DOHH2 (cell line): ENCODE measurements around the gene CAPZA1.

Source experiments
- H3F3A ChIP-seq: fragments of 200-600 bp; sonication (generic), shearing (Covaris generic); 2 replicates; pipeline ENCODE4 v1.6.0; 2016; ENCODE audit warnings: antibody characterized with exemption, mild to moderate bottlenecking; ENCODE audit not compliant: control insufficient read depth, insufficient read depth
- H3K27ac ChIP-seq: fragments of 200-600 bp; sonication (generic); 2 replicates; pipeline ENCODE4 v1.5.1; 2014; ENCODE audit warnings: low read depth, mild to moderate bottlenecking, low read length, moderate library complexity
- H3K27me3 ChIP-seq: fragments of 200-600 bp; sonication (generic); 2 replicates; pipeline ENCODE4 v1.6.1; 2014; ENCODE audit warnings: mild to moderate bottlenecking, low read length, mixed read lengths; ENCODE audit not compliant: control insufficient read depth
- H3K36me3 ChIP-seq: fragments of 200-600 bp; sonication (generic); 2 replicates; pipeline ENCODE4 v1.6.1; 2014; ENCODE audit warnings: mild to moderate bottlenecking, low read length, moderate library complexity, mixed read lengths; ENCODE audit not compliant: control insufficient read depth
- H3K4me1 ChIP-seq: fragments of 200-600 bp; sonication (generic); 2 replicates; pipeline ENCODE4 v1.6.1; 2014; ENCODE audit warnings: mild to moderate bottlenecking, low read length, mixed read lengths; ENCODE audit not compliant: control insufficient read depth
- H3K4me2 ChIP-seq: fragments of 200-600 bp; sonication (generic); 2 replicates; pipeline ENCODE4 v1.6.0; 2014; ENCODE audit warnings: mild to moderate bottlenecking, low read length, moderate library complexity
- H3K4me3 ChIP-seq: fragments of 200-600 bp; sonication (generic); 2 replicates; pipeline ENCODE4 v1.5.1; 2014; ENCODE audit warnings: mild to moderate bottlenecking, low read length, mixed read lengths
- H3K79me2 ChIP-seq: fragments of 200-600 bp; sonication (generic); 2 replicates; pipeline ENCODE4 v1.6.1; 2014; ENCODE audit warnings: mild to moderate bottlenecking, low read length, mixed read lengths; ENCODE audit not compliant: control insufficient read depth
- H3K9me2 ChIP-seq: fragments of 200-600 bp; sonication (generic); replicated peaks from 2 replicates; pipeline ENCODE4 v1.6.1; 2014; ENCODE audit warnings: mild to moderate bottlenecking, low read length, mixed read lengths; ENCODE audit not compliant: control insufficient read depth
- H3K9me3 ChIP-seq: fragments of 200-600 bp; sonication (generic); 2 replicates; pipeline ENCODE4 v1.6.1; 2014; ENCODE audit warnings: antibody characterized with exemption, low read length, mixed read lengths; ENCODE audit not compliant: control insufficient read depth, insufficient read depth
- H4K20me1 ChIP-seq: fragments of 200-600 bp; sonication (generic); 2 replicates; pipeline ENCODE4 v1.6.0; 2014; ENCODE audit warnings: low read depth, mild to moderate bottlenecking, antibody characterized with exemption, low read length, moderate library complexity; ENCODE audit not compliant: control insufficient read depth, insufficient read depth
- CTCF ChIP-seq: fragments of 200-600 bp; sonication (generic); IDR thresholded peaks from one replicate; pipeline ENCODE4 v1.5.1; 2014; ENCODE audit warnings: antibody characterized with exemption, mild to moderate bottlenecking, low read depth, low read length; ENCODE audit not compliant: poor library complexity, severe bottlenecking
- EZH2phosphoT487 ChIP-seq: fragments of 200-600 bp; sonication (generic); IDR thresholded peaks from 2 replicates; pipeline ENCODE4 v1.6.1; 2017; ENCODE audit warnings: borderline replicate concordance, mild to moderate bottlenecking, antibody characterized with exemption, low read length, moderate library complexity, mixed read lengths

The CAPZA1 gene

GRCh38 chr1:112643080-112643479 is 23.4 kb downstream of the CAPZA1 start:
- peaks cover 60% of the 10 kb centered on the region for H3K36me3 ChIP-seq
- peaks cover 7% of the 10 kb centered on the region for H4K20me1 ChIP-seq

GRCh38 chr1:112646225-112646624 is 26.6 kb downstream of the CAPZA1 start:
- Histone ChIP-seq H3K36me3 (peaks cover 83% of the 10 kb centered on the region), H4K20me1 (no peaks in the 10 kb centered on the region; the same call in 1 of the 2 replicates), H3K4me2 (no peak overlapping the region), H3K79me2 (peaks cover 97% of the 10 kb centered on the region), H3K27me3 (no peaks in the 10 kb centered on the region), H3K9me2 (no peaks in the 10 kb centered on the region), H3K4me1 (0 out of 2 replicates have a peak, but pooled peaks cover 3% of the 10 kb centered on the region), H3K9me3 (no peaks in the 10 kb centered on the region), H3K4me3 (no peak overlapping the region), H3F3A (peaks cover 7% of the 10 kb centered on the region), H3K27ac (no peak overlapping the region)
- TF ChIP-seq EZH2phosphoT487 (no peak), CTCF (no peak)

More at GRCh38 chr1:112643080-112643479, 23.4 kb downstream of the CAPZA1 start:
- Histone ChIP-seq H3K9me3 (no peaks in the 10 kb centered on the region), H3K4me2 (no peak overlapping the region), H3K4me3 (no peak overlapping the region), H3F3A (peaks cover 6% of the 10 kb centered on the region; the same call in 1 of the 2 replicates), H3K27ac (no peak overlapping the region), H3K27me3 (no peaks in the 10 kb centered on the region), H3K4me1 (0 out of 2 replicates have a peak, but pooled peaks cover 3% of the 10 kb centered on the region), H3K79me2 (peaks cover 90% of the 10 kb centered on the region), H3K9me2 (no peaks in the 10 kb centered on the region)
- TF ChIP-seq CTCF (no peak), EZH2phosphoT487 (no peak)

- no peaks in the 10 kb centered on the region for H3K27me3 ChIP-seq
- no peak overlapping the region for H3K27ac ChIP-seq
- H3K4me2 ChIP-seq, result no peak overlapping the region
- H3K79me2 ChIP-seq, result peaks cover 60% of the 10 kb centered on the region
- H3F3A ChIP-seq, result peaks cover 16% of the 10 kb centered on the region
- H3K36me3 ChIP-seq, result peaks cover 89% of the 10 kb centered on the region
- no peaks in the 10 kb centered on the region for H3K4me1 ChIP-seq
- no peaks in the 10 kb centered on the region; the same call in 1 of the 2 replicates for H4K20me1 ChIP-seq
- H3K4me3 ChIP-seq, result no peak overlapping the region
- no peaks in the 10 kb centered on the region for H3K9me2 ChIP-seq
- H3K9me3 ChIP-seq, result no peaks in the 10 kb centered on the region
- TF ChIP-seq EZH2phosphoT487, result no peak
Measured at GRCh38 chr1:112651205-112651604, 31.6 kb downstream of the CAPZA1 start.

- H3F3A ChIP-seq, result peaks cover 11% of the 10 kb centered on the region; the same call in 1 of the 2 replicates
- peaks cover 8% of the 10 kb centered on the region; the same call in 1 of the 2 replicates for H3K4me1 ChIP-seq
- TF ChIP-seq EZH2phosphoT487 (no peak), CTCF (no peak)
- H3K4me3 ChIP-seq, result no peak overlapping the region
- no peak overlapping the region for H3K4me2 ChIP-seq
- no peaks in the 10 kb centered on the region for H3K9me3 ChIP-seq
- H3K27me3 ChIP-seq, result no peaks in the 10 kb centered on the region
- H3K79me2 ChIP-seq, result no peaks in the 10 kb centered on the region
- no peak overlapping the region for H3K27ac ChIP-seq
- no peaks in the 10 kb centered on the region for H4K20me1 ChIP-seq
- H3K36me3 ChIP-seq, result peaks cover 93% of the 10 kb centered on the region
- H3K9me2 ChIP-seq, result no peaks in the 10 kb centered on the region
Measured at GRCh38 chr1:112665857-112666256, 46.2 kb downstream of the CAPZA1 start.
